ENCODE results near the gene GMPS. TPM values are rescaled to one million over a fixed set of nuclear protein-coding genes. Genes with fewer than 3 reads are reported as not detected.

Gene GMPS
- total and polyA plus RNA-seq, 10 of the 15 experiments (the other 5 are each of a cell fraction or from before 2014, with no cell fraction given) = 33.2 to 143 (median 79.0) TPM

GRCh38 chr3:155843569-155843968 lies 26.9 kb upstream of the GMPS start:
- Histone ChIP-seq H3K27ac (ENCODE audit: control insufficient read depth, insufficient read depth) (no peak overlapping the region), H3K27me3 (replicated peaks in 1 of 2; ENCODE audit: control insufficient read depth in 2 of 2, insufficient read depth in 2 of 2, low read length in 1 of 2) (no peaks in the 10 kb centered on the region), H3K9ac (ENCODE audit: control insufficient read depth, insufficient read depth, low read length) (no peak overlapping the region), H3K36me3 (ENCODE audit: control insufficient read depth in 2 of 2, insufficient read depth in 2 of 2, low read length in 1 of 2) (peaks cover 0 to 6% of the 10 kb centered on the region in 2 experiments; a peak in 1 of 4 replicates), H3K79me2 (ENCODE audit: control insufficient read depth, insufficient read depth, low read length) (peaks cover 46% of the 10 kb centered on the region), H2AFZ (ENCODE audit: control insufficient read depth, low read depth, low read length) (0 out of 2 replicates have a peak overlapping the region, but pooled peaks have one; percentile 12), H3K4me2 (ENCODE audit: control insufficient read depth, insufficient read depth) (peak overlapping the region; percentile 31), H3K9me3 (replicated peaks; ENCODE audit: control insufficient read depth, insufficient read depth, low read length) (no peaks in the 10 kb centered on the region), H4K20me1 (ENCODE audit: control insufficient read depth, insufficient read depth) (no peaks in the 10 kb centered on the region), H3K4me3 (peak overlapping the region; percentile 13; the same call in 1 of the 2 replicates), H3K4me1 (ENCODE audit: control insufficient read depth, insufficient read depth, low read length) (peaks cover 11% of the 10 kb centered on the region)
- FAIRE-seq (no peak), ATAC-seq (peak; percentile 74), DNase-seq (ENCODE audit: low read depth, low spot score) (no peak)
- ChIA-PET POLR2A (interaction anchor here (0.6 to 2.7 kb wide), 4 partner anchors 10 to 67 kb away, joined by 3 to 20 read pairs (median 7); partner anchors contain the start of genes C3orf33 and SLC33A1), CTCF (interaction anchor here (1.4 to 3.5 kb wide), 3 partner anchors 9 to 37 kb away, joined by 5 to 19 read pairs (median 7); partner anchors contain the start of gene C3orf33), RAD21 (ENCODE audit: unreplicated experiment) (interaction anchor here (1.6 to 2.7 kb wide), 2 partner anchors 9 to 38 kb away, joined by 11 to 14 read pairs; partner anchors contain the start of gene C3orf33), SMC1A (ENCODE audit: uncharacterized antibody, unreplicated experiment) (interaction anchor here (0.7 to 1.6 kb wide), 8 partner anchors 10 to 403 kb away, joined by 3 to 15 read pairs (median 4); partner anchors contain the start of genes C3orf33 and SLC33A1)
- TF ChIP-seq ZNF24 (IDR thresholded peaks at IDR 0.05) (0 out of 2 replicates have a peak, but pooled peaks have one; percentile 4), MTA2 (IDR thresholded peaks at IDR 0.05; ENCODE audit: low read depth) (peak; percentile 76), E2F8 (IDR thresholded peaks at IDR 0.05; ENCODE audit: low read depth, partially characterized antibody) (no peak), POLR2AphosphoS5 (IDR thresholded peaks at IDR 0.05; ENCODE audit: low read length) (no peak), RB1 (IDR thresholded peaks at IDR 0.05; ENCODE audit: borderline replicate concordance) (no peak), SUZ12 (IDR thresholded peaks at IDR 0.05; ENCODE audit: unreplicated experiment) (no peak), ATF7 (IDR thresholded peaks at IDR 0.05; ENCODE audit: low read depth) (0 out of 2 replicates have a peak, but pooled peaks have one; percentile 20), RUNX3 (IDR thresholded peaks at IDR 0.05; ENCODE audit: low read length) (no peak), MAX (IDR thresholded peaks at IDR 0.05; ENCODE audit: low read depth, low read length) (no peak), WRNIP1 (IDR thresholded peaks at IDR 0.05; ENCODE audit: borderline replicate concordance, low read depth, low read length) (no peak), ZNF217 (IDR thresholded peaks at IDR 0.05) (0 out of 2 replicates have a peak, but pooled peaks have one; percentile 58), BCL11A (IDR thresholded peaks at IDR 0.05; ENCODE audit: low read depth, low read length) (no peak), RFX5 (IDR thresholded peaks at IDR 0.05; ENCODE audit: low read depth, low read length) (no peak), CHD2 (IDR thresholded peaks at IDR 0.05; ENCODE audit: borderline replicate concordance, low read depth, low read length) (no peak), DPF2 (IDR thresholded peaks at IDR 0.05) (0 out of 2 replicates have a peak, but pooled peaks have one; percentile 51), IRF4 (IDR thresholded peaks at IDR 0.05; ENCODE audit: low read depth, low read length) (no peak), YY1 (IDR thresholded peaks at IDR 0.05; ENCODE audit: low read depth, low read length) (no peak), HDGF (IDR thresholded peaks at IDR 0.05) (no peak), PBX3 (IDR thresholded peaks at IDR 0.05; ENCODE audit: insufficient replicate concordance, low read depth, low read length) (no peak), TCF3 (IDR thresholded peaks at IDR 0.05; ENCODE audit: borderline replicate concordance, insufficient read depth, low read depth, low read length) (no peak), JUNB (IDR thresholded peaks at IDR 0.05) (peak; percentile 16; the same call in 1 of the 2 replicates), NFYA (IDR thresholded peaks at IDR 0.05; ENCODE audit: borderline replicate concordance, low read depth, low read length) (no peak), STAT3 (IDR thresholded peaks at IDR 0.05; ENCODE audit: low read depth, low read length) (no peak)
- WGBS (ENCODE audit: insufficient coverage, insufficient replicate concordance, low lambda C conversion rate, missing lambda C conversion rate) = 5% methylated on average over 1 of the region's 1 CpG
- intact Hi-C loops (cut with micrococcal nuclease; ENCODE audit: unreplicated experiment) = no loop called here
- no TSS peak for BruUV-seq (replicated peaks)
- in situ Hi-C loops (cut with MboI) = no loop called here

Measured in GM12878 (cell line).